ENCODE results near the gene RBP5.

DNA sequence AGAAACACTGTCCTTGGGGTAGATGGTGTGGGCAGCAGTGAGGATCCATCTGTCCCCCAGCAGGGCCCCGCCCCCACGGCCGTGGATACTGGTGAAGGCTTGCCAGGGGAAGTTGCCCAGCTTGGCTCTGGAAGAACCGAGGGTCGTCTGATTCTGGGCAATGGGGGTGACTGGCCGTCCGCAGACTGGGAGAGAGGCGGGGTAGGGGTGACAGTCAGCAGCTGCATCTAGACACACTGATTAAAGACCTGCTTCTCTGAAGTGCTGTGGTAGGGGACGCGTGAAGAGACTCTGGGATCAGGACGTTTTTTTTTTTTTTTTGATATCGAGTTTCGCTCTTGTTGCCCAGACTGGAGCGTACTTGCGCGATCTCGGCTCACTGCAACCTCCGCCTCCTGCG, 31.7 kb downstream of the RBP5 start:
- TF ChIP-seq, protein P1, sequence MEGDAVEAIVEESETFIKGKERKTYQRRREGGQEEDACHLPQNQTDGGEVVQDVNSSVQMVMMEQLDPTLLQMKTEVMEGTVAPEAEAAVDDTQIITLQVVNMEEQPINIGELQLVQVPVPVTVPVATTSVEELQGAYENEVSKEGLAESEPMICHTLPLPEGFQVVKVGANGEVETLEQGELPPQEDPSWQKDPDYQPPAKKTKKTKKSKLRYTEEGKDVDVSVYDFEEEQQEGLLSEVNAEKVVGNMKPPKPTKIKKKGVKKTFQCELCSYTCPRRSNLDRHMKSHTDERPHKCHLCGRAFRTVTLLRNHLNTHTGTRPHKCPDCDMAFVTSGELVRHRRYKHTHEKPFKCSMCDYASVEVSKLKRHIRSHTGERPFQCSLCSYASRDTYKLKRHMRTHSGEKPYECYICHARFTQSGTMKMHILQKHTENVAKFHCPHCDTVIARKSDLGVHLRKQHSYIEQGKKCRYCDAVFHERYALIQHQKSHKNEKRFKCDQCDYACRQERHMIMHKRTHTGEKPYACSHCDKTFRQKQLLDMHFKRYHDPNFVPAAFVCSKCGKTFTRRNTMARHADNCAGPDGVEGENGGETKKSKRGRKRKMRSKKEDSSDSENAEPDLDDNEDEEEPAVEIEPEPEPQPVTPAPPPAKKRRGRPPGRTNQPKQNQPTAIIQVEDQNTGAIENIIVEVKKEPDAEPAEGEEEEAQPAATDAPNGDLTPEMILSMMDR (IDR thresholded peaks at IDR 0.05): no peak
- TF ChIP-seq POLR2A (IDR thresholded peaks at IDR 0.05): no peak

Measured in adrenal gland (tissue), 5 donors.